SU-DHL-6 (cell line): ENCODE measurements around the gene CTNNB1.

ENCODE experiments used
- CTCF ChIP-seq: fragments of 200-600 bp; sonication (generic); IDR thresholded peaks from one replicate; pipeline ENCODE4 v1.5.1; 2017; ENCODE audit warnings: antibody characterized with exemption, mild to moderate bottlenecking, low read length, moderate library complexity; ENCODE audit not compliant: insufficient read depth, poor library complexity, severe bottlenecking
- EZH2phosphoT487 ChIP-seq: fragments of 200-600 bp; sonication (generic), shearing (Covaris generic); conservative IDR thresholded peaks from 2 replicates; pipeline ENCODE4 v1.6.1; 2018; ENCODE audit warnings: mild to moderate bottlenecking, antibody characterized with exemption, low read length, moderate library complexity, mixed read lengths

- TF ChIP-seq CTCF (no peak), EZH2phosphoT487 (no peak)
Measured at GRCh38 chr3:41251593-41251992, 52.3 kb downstream of the CTNNB1 start.
